Lower lobe of right lung (tissue), 2 donors: Measurements from ENCODE around the gene PCP4. TPM values are rescaled to one million over a fixed set of nuclear protein-coding genes. Genes with fewer than 3 reads are reported as not detected.

Experiments used
- ATAC-seq, 2 donors: fragments of 200-7000 bp; cut with Tn5 transposase; one replicate each; pipeline ENCODE4 v1.9.1; 2020 to 2022; ENCODE audit warnings: mild to moderate bottlenecking in 2 of 2, moderate library complexity in 2 of 2
- DNase-seq: peaks from one replicate; pipeline ENCODE4 v3.0.0-alpha.2; 2020
- H3K27ac ChIP-seq: fragments of 200-600 bp; one replicate; pipeline ENCODE4 v1.8.0; 2022
- H3K27me3 ChIP-seq: fragments of 200-600 bp; one replicate; pipeline ENCODE4 v1.8.0; 2022; ENCODE audit warnings: low read depth
- H3K36me3 ChIP-seq: fragments of 200-600 bp; one replicate; pipeline ENCODE4 v1.8.0; 2022; ENCODE audit warnings: mild to moderate bottlenecking
- H3K4me1 ChIP-seq: fragments of 200-600 bp; one replicate; pipeline ENCODE4 v1.8.0; 2022
- H3K4me3 ChIP-seq: fragments of 200-600 bp; one replicate; pipeline ENCODE4 v1.8.0; 2022; ENCODE audit warnings: mild to moderate bottlenecking
- H3K9me3 ChIP-seq: fragments of 200-600 bp; one replicate; pipeline ENCODE4 v1.8.0; 2022
- CTCF ChIP-seq: fragments of 200-600 bp; IDR thresholded peaks from one replicate; pipeline ENCODE4 v1.8.0; 2022; ENCODE audit warnings: antibody characterized with exemption, mild to moderate bottlenecking
- intact Hi-C: fragments of 100-400 bp; cut with DNase I; formaldehyde crosslinking; loops from one replicate; pipeline ENCODE4 v1.11.0; 2022
- total RNA-seq: library from RNA; stranded (reverse); fragmentation: NEBNext Ultra II Directional; extraction: Animal tissue kit (Norgen Biotek cat#: 25700); gene quantifications from one replicate; pipeline ENCODE4 v1.2.1, GENCODE V29; 2021
- donor health status: DM: no; HTN: yes; CAD: no; lungs with severe emphysema.

Gene PCP4
- total RNA-seq, 1 donor from 2014 or later: 0.95 TPM

- DNase-seq (no peak), ATAC-seq (no peak)
- TF ChIP-seq CTCF: no peak
- H3K27me3 ChIP-seq: no peaks in the 10 kb centered on the region
- H3K9me3 ChIP-seq: no peaks in the 10 kb centered on the region
- no peaks in the 10 kb centered on the region for H3K4me1 ChIP-seq
- H3K27ac ChIP-seq: no peak overlapping the region
- no peaks in the 10 kb centered on the region for H3K36me3 ChIP-seq
- intact Hi-C loops: no loop called here
- H3K4me3 ChIP-seq: no peak overlapping the region
These were observed 102.6 kb downstream of the PCP4 start for GRCh38 chr21:39969691-39970364.

- ATAC-seq: no peak
- no peak for DNase-seq
- Histone ChIP-seq H3K9me3 (no peaks in the 10 kb centered on the region), H3K4me1 (no peaks in the 10 kb centered on the region), H3K27ac (no peak overlapping the region), H3K36me3 (no peaks in the 10 kb centered on the region), H3K27me3 (no peaks in the 10 kb centered on the region), H3K4me3 (no peak overlapping the region)
- no peak for TF ChIP-seq CTCF
- intact Hi-C loops: no loop called here
These were observed 104.7 kb downstream of the PCP4 start for GRCh38 chr21:39971956-39972355.

- Histone ChIP-seq H3K27ac (no peak overlapping the region), H3K4me1 (no peaks in the 10 kb centered on the region), H3K4me3 (no peak overlapping the region), H3K27me3 (no peaks in the 10 kb centered on the region), H3K9me3 (no peaks in the 10 kb centered on the region), H3K36me3 (no peaks in the 10 kb centered on the region)
- intact Hi-C loops: no loop called here
- DNase-seq (no peak), ATAC-seq (no peak)
- TF ChIP-seq CTCF: no peak
These were observed 105.2 kb downstream of the PCP4 start for GRCh38 chr21:39972471-39972870.

- Histone ChIP-seq H3K27me3 (no peaks in the 10 kb centered on the region), H3K4me3 (no peak overlapping the region), H3K36me3 (no peaks in the 10 kb centered on the region), H3K27ac (no peak overlapping the region), H3K9me3 (no peaks in the 10 kb centered on the region), H3K4me1 (no peaks in the 10 kb centered on the region)
- no peak for ATAC-seq
- TF ChIP-seq CTCF: no peak
- no peak for DNase-seq
- intact Hi-C loops: no loop called here
These were observed 105.9 kb downstream of the PCP4 start for GRCh38 chr21:39972976-39973770.

- ATAC-seq (no peak), DNase-seq (no peak)
- Histone ChIP-seq H3K4me3 (no peak overlapping the region), H3K4me1 (no peaks in the 10 kb centered on the region), H3K9me3 (no peaks in the 10 kb centered on the region), H3K27ac (no peak overlapping the region), H3K27me3 (no peaks in the 10 kb centered on the region), H3K36me3 (no peaks in the 10 kb centered on the region)
- TF ChIP-seq CTCF: no peak
- intact Hi-C loops: no loop called here
These were observed 109.6 kb downstream of the PCP4 start for GRCh38 chr21:39976800-39977199.

Other genes starting within 250 kb of the PCP4 start
- not detected for gene IGSF5, start 122.3 kb upstream of the PCP4 start, total RNA-seq